Measurements from ENCODE around the gene FLNB. TPM values are rescaled to one million over a fixed set of nuclear protein-coding genes. Genes with fewer than 3 reads are reported as not detected.

Gene FLNB
- total and polyA plus RNA-seq, 2 experiments from 2014 or later, result 60.6 to 186 TPM

DNA sequence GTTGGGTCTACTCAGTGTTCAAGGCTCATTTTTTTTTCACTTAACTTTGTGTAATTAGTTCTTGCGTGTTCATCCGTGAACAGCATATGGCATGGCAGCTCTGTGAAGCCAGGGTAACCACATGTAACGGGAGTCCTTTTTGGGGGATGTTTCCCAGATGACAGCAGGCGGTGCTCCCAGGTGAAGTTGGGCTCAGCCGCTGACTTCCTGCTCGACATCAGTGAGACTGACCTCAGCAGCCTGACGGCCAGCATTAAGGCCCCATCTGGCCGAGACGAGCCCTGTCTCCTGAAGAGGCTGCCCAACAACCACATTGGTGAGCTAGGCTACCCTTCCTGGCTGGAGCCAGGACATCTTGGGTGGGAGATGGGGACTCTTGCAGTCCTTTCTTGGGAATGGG lies 139.8 kb downstream of the FLNB start:
- Histone ChIP-seq H3K4me1 (ENCODE audit: insufficient read depth) (no peaks in the 10 kb centered on the region), H3K36me3 (ENCODE audit: low read depth) (peaks cover 84% of the 10 kb centered on the region), H3K4me2 (ENCODE audit: unreplicated experiment) (no peak overlapping the region), H3K27me3 (replicated peaks; ENCODE audit: insufficient read depth) (no peaks in the 10 kb centered on the region), H3K79me2 (ENCODE audit: insufficient read depth) (0 out of 2 replicates have a peak, but pooled peaks cover 5% of the 10 kb centered on the region), H3K4me3 (no peak overlapping the region), H3K9me3 (ENCODE audit: low read depth) (no peaks in the 10 kb centered on the region), H3K9me2 (ENCODE audit: insufficient read depth) (no peaks in the 10 kb centered on the region), H2AFZ (no peak overlapping the region), H3K9ac (no peak overlapping the region), H3K27ac (no peak overlapping the region), H3F3A (ENCODE audit: insufficient read depth) (0 out of 2 replicates have a peak, but pooled peaks cover 13% of the 10 kb centered on the region), H4K20me1 (ENCODE audit: insufficient read depth) (no peaks in the 10 kb centered on the region)
- no peak for TF ChIP-seq EZH2phosphoT487 (IDR thresholded peaks at IDR 0.05; ENCODE audit: insufficient read depth, low read depth)
- TF ChIP-seq EZH2 (IDR thresholded peaks at IDR 0.05; ENCODE audit: insufficient read depth, poor library complexity, severe bottlenecking), result no peak
- DNase-seq, result no peak
- 95 to 99% methylated on average over 9 of the region's 9 CpGs for WGBS, 2 experiments (ENCODE audit: low coverage in 1 of 2, low lambda C conversion rate in 2 of 2, missing lambda C conversion rate in 2 of 2)
- in situ Hi-C loops (cut with MboI), result no loop called here

DNA sequence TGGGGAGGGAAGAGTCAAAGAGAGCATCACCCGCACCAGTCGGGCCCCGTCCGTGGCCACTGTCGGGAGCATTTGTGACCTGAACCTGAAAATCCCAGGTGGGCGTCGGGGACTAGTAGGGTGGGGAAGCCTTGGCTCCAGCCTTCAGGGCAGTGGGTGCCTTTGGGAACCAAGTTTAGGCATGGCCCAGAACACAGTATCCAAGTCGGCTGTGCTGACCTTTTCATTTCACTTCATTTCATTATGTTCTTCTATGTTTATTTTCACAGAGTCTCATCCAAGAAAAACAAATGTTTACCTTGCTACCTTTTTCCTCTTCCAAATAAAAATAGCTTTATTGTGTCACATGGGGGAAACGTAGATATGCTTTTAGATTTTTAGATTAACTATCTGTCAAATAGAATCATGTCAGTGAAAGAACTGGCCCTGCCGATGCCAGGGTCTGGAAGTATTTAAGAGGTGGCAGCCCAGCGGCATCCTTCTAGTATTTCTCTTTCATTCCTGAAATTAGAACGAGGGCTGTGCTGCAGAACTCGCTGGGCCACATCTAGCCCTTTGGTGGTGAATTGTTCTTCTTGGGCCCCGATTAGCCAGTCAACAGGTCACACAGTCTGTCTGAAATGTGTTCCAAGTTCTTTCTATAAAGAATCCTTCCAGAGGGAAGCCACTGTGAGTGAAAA lies 142.0 kb downstream of the FLNB start:
- Histone ChIP-seq H3K4me2 (ENCODE audit: unreplicated experiment) (no peak overlapping the region), H2AFZ (no peak overlapping the region), H3K27ac (no peak overlapping the region), H3K9ac (0 out of 2 replicates have a peak overlapping the region, but pooled peaks have one; percentile 11), H3K36me3 (ENCODE audit: low read depth) (peaks cover 85% of the 10 kb centered on the region), H3K9me2 (ENCODE audit: insufficient read depth) (no peaks in the 10 kb centered on the region), H3K27me3 (replicated peaks; ENCODE audit: insufficient read depth) (no peaks in the 10 kb centered on the region), H3K79me2 (ENCODE audit: insufficient read depth) (0 out of 2 replicates have a peak, but pooled peaks cover 5% of the 10 kb centered on the region), H3K4me3 (no peak overlapping the region), H3K9me3 (ENCODE audit: low read depth) (no peaks in the 10 kb centered on the region), H4K20me1 (ENCODE audit: insufficient read depth) (no peaks in the 10 kb centered on the region), H3K4me1 (ENCODE audit: insufficient read depth) (no peaks in the 10 kb centered on the region), H3F3A (ENCODE audit: insufficient read depth) (peaks cover 7% of the 10 kb centered on the region; the same call in 1 of the 2 replicates)
- DNase-seq, result no peak
- 53 to 60% methylated on average over 14 of the region's 14 CpGs for WGBS, 2 experiments (ENCODE audit: low coverage in 1 of 2, low lambda C conversion rate in 2 of 2, missing lambda C conversion rate in 2 of 2)
- TF ChIP-seq EZH2 (IDR thresholded peaks at IDR 0.05; ENCODE audit: insufficient read depth, poor library complexity, severe bottlenecking), result no peak
- no peak for TF ChIP-seq EZH2phosphoT487 (IDR thresholded peaks at IDR 0.05; ENCODE audit: insufficient read depth, low read depth)
- in situ Hi-C loops (cut with MboI), result no loop called here

DNA sequence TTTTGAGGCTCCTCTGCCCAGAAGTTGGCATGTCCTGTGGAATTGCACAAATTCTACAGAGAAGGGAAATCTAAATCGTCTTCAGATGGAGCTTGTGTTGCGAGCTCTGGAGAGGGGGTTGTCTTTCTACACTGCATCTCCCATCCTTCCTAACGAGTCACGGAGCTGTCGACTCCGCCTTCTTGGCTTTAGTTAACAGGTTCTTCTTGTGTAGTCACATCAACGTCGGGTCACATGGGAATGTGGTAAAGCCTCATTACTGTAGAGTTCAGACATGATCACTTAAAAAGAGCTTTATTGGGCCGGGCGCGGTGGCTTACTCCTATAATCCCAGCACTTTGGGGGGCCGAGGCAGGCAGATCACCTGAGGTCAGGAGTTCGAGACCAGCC lies 142.6 kb downstream of the FLNB start:
- no peaks in the 10 kb centered on the region for H4K20me1 ChIP-seq (ENCODE audit: insufficient read depth)
- H3K4me2 ChIP-seq (ENCODE audit: unreplicated experiment), result no peak overlapping the region
- 0 out of 2 replicates have a peak, but pooled peaks cover 4% of the 10 kb centered on the region for H3K79me2 ChIP-seq (ENCODE audit: insufficient read depth)
- peaks cover 7% of the 10 kb centered on the region; the same call in 1 of the 2 replicates for H3F3A ChIP-seq (ENCODE audit: insufficient read depth)
- no peak overlapping the region for H3K4me3 ChIP-seq
- H2AFZ ChIP-seq, result no peak overlapping the region
- H3K4me1 ChIP-seq (ENCODE audit: insufficient read depth), result no peaks in the 10 kb centered on the region
- peaks cover 89% of the 10 kb centered on the region for H3K36me3 ChIP-seq (ENCODE audit: low read depth)
- H3K9me3 ChIP-seq (ENCODE audit: low read depth), result no peaks in the 10 kb centered on the region
- peak; percentile 74 for DNase-seq
- H3K9ac ChIP-seq, result no peak overlapping the region
- 46 to 52% methylated on average over 13 of the region's 13 CpGs for WGBS, 2 experiments (ENCODE audit: low coverage in 1 of 2, low lambda C conversion rate in 2 of 2, missing lambda C conversion rate in 2 of 2)
- peak overlapping the region; percentile 22; the same call in 1 of the 2 replicates for H3K27ac ChIP-seq
- TF ChIP-seq EZH2phosphoT487 (IDR thresholded peaks at IDR 0.05; ENCODE audit: insufficient read depth, low read depth), result no peak
- TF ChIP-seq EZH2 (IDR thresholded peaks at IDR 0.05; ENCODE audit: insufficient read depth, poor library complexity, severe bottlenecking), result no peak
- in situ Hi-C loops (cut with MboI), result no loop called here
- no peaks in the 10 kb centered on the region for H3K9me2 ChIP-seq (ENCODE audit: insufficient read depth)
- no peaks in the 10 kb centered on the region for H3K27me3 ChIP-seq (replicated peaks; ENCODE audit: insufficient read depth)

DNA sequence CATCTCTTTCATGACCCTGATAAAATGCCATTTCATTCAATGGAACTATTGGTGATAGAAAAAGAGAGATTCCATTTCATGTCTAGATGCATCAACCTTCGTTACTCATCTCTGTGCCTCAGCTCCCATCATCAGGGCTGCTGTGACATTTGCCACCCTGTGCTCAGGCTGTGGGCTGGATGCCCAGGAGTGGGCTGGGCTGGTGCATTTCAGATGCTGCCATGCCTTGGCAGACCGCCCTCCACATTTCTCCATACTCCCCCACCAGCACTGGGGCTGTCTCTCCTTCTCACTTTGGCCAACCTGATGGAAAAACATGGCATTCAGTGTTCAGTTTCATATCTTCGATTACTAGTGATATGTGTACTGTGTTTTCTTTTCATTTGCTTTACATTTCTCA lies 143.4 kb downstream of the FLNB start:
- H3K9ac ChIP-seq, result no peak overlapping the region
- TF ChIP-seq EZH2phosphoT487 (IDR thresholded peaks at IDR 0.05; ENCODE audit: insufficient read depth, low read depth) (no peak), EZH2 (IDR thresholded peaks at IDR 0.05; ENCODE audit: insufficient read depth, poor library complexity, severe bottlenecking) (no peak)
- 68 to 74% methylated on average over 3 of the region's 3 CpGs for WGBS, 2 experiments (ENCODE audit: low coverage in 1 of 2, low lambda C conversion rate in 2 of 2, missing lambda C conversion rate in 2 of 2)
- H4K20me1 ChIP-seq (ENCODE audit: insufficient read depth), result no peaks in the 10 kb centered on the region
- H3K36me3 ChIP-seq (ENCODE audit: low read depth), result peaks cover 88% of the 10 kb centered on the region
- no peaks in the 10 kb centered on the region for H3K9me2 ChIP-seq (ENCODE audit: insufficient read depth)
- peaks cover 7% of the 10 kb centered on the region; the same call in 1 of the 2 replicates for H3F3A ChIP-seq (ENCODE audit: insufficient read depth)
- no peak overlapping the region for H3K4me2 ChIP-seq (ENCODE audit: unreplicated experiment)
- H3K4me3 ChIP-seq, result no peak overlapping the region
- no peak overlapping the region for H3K27ac ChIP-seq
- no peaks in the 10 kb centered on the region for H3K27me3 ChIP-seq (replicated peaks; ENCODE audit: insufficient read depth)
- no peaks in the 10 kb centered on the region for H3K79me2 ChIP-seq (ENCODE audit: insufficient read depth)
- DNase-seq, result peak; percentile 25
- in situ Hi-C loops (cut with MboI), result no loop called here
- no peaks in the 10 kb centered on the region for H3K9me3 ChIP-seq (ENCODE audit: low read depth)
- no peak overlapping the region for H2AFZ ChIP-seq
- no peaks in the 10 kb centered on the region for H3K4me1 ChIP-seq (ENCODE audit: insufficient read depth)

All from GM23248 (cell line).